Stimulated activated CD4-positive, alpha-beta T cell treated with anti-CD3 and anti-CD28 coated beads, TNF-alpha, amount 100 ng/mL, for 48 hours (primary cell): ENCODE measurements around the gene FLOT1.
A peak's percentile ranks its signal among the peaks of the same experiment; 100 is the strongest.

ENCODE experiments used
- DNase-seq, 3 donors: peaks; one replicate each; pipeline ENCODE4 v3.0.0-alpha.2; 2020; ENCODE audit warnings: low read depth in 3 of 3

The FLOT1 gene

GRCh38 chr6:30742316-30743098 lies at the start of gene FLOT1:
TSS of gene FLOT1 (minus strand) at chr6:30742687. CDS start at chr6:30742189, 498 bp downstream.
- DNase-seq: peak; percentile 93 to 96 (median 95)

GRCh38 chr6:30790724-30791383 lies 48.4 kb upstream of the FLOT1 start:
- no peak for DNase-seq

GRCh38 chr6:30789606-30790005 lies 47.1 kb upstream of the FLOT1 start:
- no peak for DNase-seq

GRCh38 chr6:30787954-30788353 lies 45.5 kb upstream of the FLOT1 start:
- no peak for DNase-seq

- DNase-seq: no peak
Observed at GRCh38 chr6:30782425-30783014, 40.0 kb upstream of the FLOT1 start.

GRCh38 chr6:30781743-30782424 lies 39.4 kb upstream of the FLOT1 start:
- no peak for DNase-seq

- DNase-seq: no peak
Observed at GRCh38 chr6:30781395-30781742, 38.9 kb upstream of the FLOT1 start.

GRCh38 chr6:30780642-30780920 lies 38.1 kb upstream of the FLOT1 start:
- no peak for DNase-seq

GRCh38 chr6:30779850-30780641 lies 37.6 kb upstream of the FLOT1 start:
- no peak for DNase-seq

GRCh38 chr6:30778001-30778635 lies 35.6 kb upstream of the FLOT1 start:
- DNase-seq: no peak

GRCh38 chr6:30777155-30777485 lies 34.6 kb upstream of the FLOT1 start:
- DNase-seq: no peak

- DNase-seq: no peak
Observed at GRCh38 chr6:30776390-30777154, 34.1 kb upstream of the FLOT1 start.

- DNase-seq: no peak
Observed at GRCh38 chr6:30775104-30775503, 32.6 kb upstream of the FLOT1 start.

GRCh38 chr6:30774701-30775100 lies 32.2 kb upstream of the FLOT1 start:
- no peak for DNase-seq

- no peak for DNase-seq
Observed at GRCh38 chr6:30770592-30770991, 28.1 kb upstream of the FLOT1 start.

- DNase-seq: no peak
Observed at GRCh38 chr6:30769853-30770524, 27.5 kb upstream of the FLOT1 start.

GRCh38 chr6:30769088-30769852 lies 26.8 kb upstream of the FLOT1 start:
- peak; percentile 67 to 84 (median 73) for DNase-seq

- DNase-seq: no peak
Observed at GRCh38 chr6:30768634-30769087, 26.2 kb upstream of the FLOT1 start.

- no peak for DNase-seq
Observed at GRCh38 chr6:30767944-30768301, 25.4 kb upstream of the FLOT1 start.
